NCI-H2107 treated with DMSO at 0.1 percent for 48 hours (cell line): ENCODE data around the gene TNS2.

ENCODE experiments used
- DNase-seq: peaks from one replicate; lab custom pipeline; 2025; ENCODE audit not compliant: unreplicated experiment; lab: John Stamatoyannopoulos, UW

The TNS2 gene

GRCh38 chr12:53056296-53056695 is 6.4 kb downstream of the TNS2 start:
- DNase-seq: no peak

- DNase-seq: no peak
These were observed 7.0 kb downstream of the TNS2 start for GRCh38 chr12:53056901-53057300.

GRCh38 chr12:53057816-53058500 is 8.1 kb downstream of the TNS2 start:
- DNase-seq: no peak

- no peak for DNase-seq
These were observed 9.0 kb downstream of the TNS2 start for GRCh38 chr12:53058674-53059433.

GRCh38 chr12:53059434-53060063 is 9.7 kb downstream of the TNS2 start:
- DNase-seq: no peak

GRCh38 chr12:53060064-53060720 is 10.3 kb downstream of the TNS2 start:
- DNase-seq: no peak

GRCh38 chr12:53060721-53061276 is 10.9 kb downstream of the TNS2 start:
- DNase-seq: peak; percentile 29

- peak; percentile 76 for DNase-seq
These were observed 11.6 kb downstream of the TNS2 start for GRCh38 chr12:53061404-53062010.

GRCh38 chr12:53062011-53062961 is 12.4 kb downstream of the TNS2 start:
- DNase-seq: no peak

- no peak for DNase-seq
These were observed 13.3 kb downstream of the TNS2 start for GRCh38 chr12:53062977-53063707.

- DNase-seq: peak; percentile 17
These were observed 14.1 kb downstream of the TNS2 start for GRCh38 chr12:53063708-53064612.

GRCh38 chr12:53064613-53065436 is 15.0 kb downstream of the TNS2 start:
- no peak for DNase-seq

GRCh38 chr12:53065470-53065869 is 15.6 kb downstream of the TNS2 start:
- no peak for DNase-seq

GRCh38 chr12:53065975-53066931 is 16.4 kb downstream of the TNS2 start:
- DNase-seq: peak; percentile 50

- no peak for DNase-seq
These were observed 17.5 kb downstream of the TNS2 start for GRCh38 chr12:53067074-53067992.
